Stimulated activated CD4-positive, alpha-beta T cell treated with anti-CD3 and anti-CD28 coated beads, Interleukin-4, amount 100 ng/mL, for 1 hour (primary cell): ENCODE data around the gene ASAP3.
"Not testable (repeated sequence)": the region's sequence is repeated elsewhere in the genome, so short reads cannot be mapped to it uniquely, and the experiment has no call there.

Source experiments
- DNase-seq: peaks from one replicate; pipeline ENCODE4 v3.0.0-alpha.2; 2020

The ASAP3 gene

DNA sequence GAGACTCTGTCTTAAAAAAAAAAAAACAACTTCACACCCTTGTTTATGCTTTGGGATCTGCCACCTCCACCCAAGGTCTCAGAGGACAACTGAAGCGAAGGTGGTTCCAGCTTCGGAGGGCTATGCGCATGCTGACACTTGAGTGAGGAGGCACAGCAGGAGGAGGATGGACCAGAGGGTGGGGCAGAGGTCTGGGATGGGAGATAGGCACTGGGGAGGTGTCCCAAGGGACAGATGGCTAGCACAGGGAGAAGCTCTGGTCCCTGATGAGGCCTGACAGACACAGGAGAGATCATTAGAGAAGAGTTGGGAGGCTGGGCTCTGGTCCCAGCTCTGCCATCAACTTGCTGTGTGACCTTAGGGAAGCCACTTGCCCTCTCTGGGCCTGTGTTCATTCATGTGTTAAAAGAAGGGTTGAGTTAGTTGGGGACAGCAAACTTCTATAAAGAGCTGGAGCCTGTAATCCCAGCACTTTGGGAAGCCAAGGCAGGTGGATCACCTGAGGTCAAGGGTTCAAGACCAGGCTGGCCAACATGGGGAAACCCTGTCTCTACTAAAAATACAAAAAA is 30.2 kb upstream of the ASAP3 start:
- DNase-seq, result no peak

GRCh38 chr1:23509896-23510295 is 25.9 kb upstream of the ASAP3 start:
- no peak for DNase-seq

- no peak for DNase-seq
Measured at GRCh38 chr1:23506376-23507107, 22.6 kb upstream of the ASAP3 start.

- DNase-seq, result no peak
Measured at GRCh38 chr1:23505851-23506250, 21.9 kb upstream of the ASAP3 start.

GRCh38 chr1:23504156-23504555 is 20.2 kb upstream of the ASAP3 start:
- not testable (repeated sequence) for DNase-seq

DNA sequence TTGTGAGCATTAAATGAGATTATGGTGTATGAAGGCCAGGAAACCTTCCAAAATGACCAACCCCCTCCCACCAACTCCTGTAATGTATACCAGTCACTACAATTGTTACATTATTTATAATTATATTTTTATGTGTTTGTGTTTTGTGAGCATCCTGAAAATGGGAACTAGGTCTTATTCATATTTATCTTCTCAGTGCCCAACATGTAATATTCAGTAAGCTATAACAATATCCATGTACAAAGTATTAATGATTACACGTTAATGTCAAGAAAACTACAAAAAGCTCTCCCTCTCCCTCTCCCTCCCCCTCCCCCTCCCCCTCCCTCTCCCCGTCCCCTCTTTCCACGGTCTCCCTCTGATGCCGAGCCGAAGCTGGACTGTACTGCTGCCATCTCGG is 19.0 kb upstream of the ASAP3 start:
- no peak for DNase-seq

DNA sequence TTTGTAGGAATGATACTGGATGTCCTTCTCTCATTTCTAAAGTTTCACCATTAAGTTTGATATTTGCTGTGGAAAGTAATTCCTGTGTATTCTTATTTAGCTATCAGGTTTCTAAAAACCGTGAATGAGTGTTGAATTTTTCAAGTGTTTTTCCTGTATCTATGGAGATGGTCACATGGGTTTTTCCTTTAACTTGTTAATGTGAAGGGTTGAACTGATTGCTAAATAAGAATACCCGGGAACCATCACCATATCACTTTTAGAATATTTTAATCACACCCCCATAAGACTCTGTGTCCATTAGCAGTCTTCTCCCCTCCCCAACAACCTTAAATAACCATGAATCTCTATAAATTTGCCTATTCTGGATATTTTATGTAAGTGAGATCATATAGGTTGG is 16.5 kb upstream of the ASAP3 start:
- no peak for DNase-seq

DNA sequence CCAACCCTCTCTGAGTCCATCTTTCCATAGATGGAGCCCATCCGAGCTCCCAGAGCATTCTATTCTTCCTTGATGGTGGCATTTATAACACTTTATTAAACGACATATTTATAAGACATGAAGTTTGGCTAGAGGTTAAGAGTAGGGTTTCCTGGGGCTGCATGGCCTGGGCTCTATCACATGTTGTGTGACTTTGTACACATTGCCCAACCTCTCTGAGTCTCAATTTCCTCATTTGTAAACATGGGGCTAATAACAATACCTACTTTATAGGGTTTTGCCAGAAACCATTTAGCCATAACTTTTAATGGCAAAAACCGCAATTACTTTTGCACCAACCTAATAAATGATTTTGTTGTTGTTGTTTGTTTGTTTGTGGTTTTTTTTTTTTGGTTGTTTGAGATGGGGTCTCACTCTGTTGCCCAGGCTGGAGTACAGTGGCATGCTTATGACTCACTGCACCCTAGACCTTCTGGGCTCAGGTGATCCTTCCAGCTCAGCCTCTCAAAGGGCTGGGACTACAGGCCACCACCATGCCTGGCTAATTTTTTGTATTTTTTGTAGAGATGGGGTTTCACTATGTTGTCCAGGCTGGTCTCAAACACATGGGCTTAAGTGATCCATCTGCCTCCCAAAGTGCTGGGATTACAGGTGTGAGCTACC is 13.9 kb upstream of the ASAP3 start:
- no peak for DNase-seq

DNA sequence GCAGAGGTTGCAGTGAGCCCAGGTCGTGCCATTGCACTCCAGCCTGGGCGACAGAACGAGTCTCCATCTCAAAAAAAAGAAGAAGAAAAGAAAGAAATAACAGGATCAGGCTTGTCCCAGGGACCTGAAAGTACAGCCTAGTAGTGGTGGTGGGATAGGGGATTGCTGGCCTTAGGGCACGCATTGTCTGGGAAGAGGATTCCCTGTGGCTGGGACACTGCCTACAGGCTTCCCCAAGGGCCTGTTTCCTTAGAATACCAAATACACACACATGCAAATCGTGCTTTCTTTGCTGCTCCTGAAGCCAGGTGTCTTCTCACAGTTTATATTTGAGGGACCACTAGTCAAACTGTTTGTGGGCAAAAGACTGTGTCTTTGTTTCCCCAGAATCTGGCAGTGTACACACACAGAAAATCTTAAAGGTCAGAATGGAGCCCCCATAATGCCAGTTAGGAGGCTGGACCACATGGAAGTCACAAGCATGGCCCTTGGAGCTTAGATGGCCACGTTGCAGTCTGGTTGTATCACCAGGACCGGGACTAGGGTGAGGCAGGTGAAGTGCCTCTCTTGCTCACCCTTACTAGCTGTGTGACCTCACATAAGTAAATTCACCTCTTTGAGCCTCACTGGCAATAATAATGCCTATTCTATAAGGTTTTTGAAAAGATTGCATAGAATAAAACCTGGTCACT is 12.7 kb upstream of the ASAP3 start:
- DNase-seq, result no peak

GRCh38 chr1:23494836-23495235 is 10.9 kb upstream of the ASAP3 start:
- not testable (repeated sequence) for DNase-seq

DNA sequence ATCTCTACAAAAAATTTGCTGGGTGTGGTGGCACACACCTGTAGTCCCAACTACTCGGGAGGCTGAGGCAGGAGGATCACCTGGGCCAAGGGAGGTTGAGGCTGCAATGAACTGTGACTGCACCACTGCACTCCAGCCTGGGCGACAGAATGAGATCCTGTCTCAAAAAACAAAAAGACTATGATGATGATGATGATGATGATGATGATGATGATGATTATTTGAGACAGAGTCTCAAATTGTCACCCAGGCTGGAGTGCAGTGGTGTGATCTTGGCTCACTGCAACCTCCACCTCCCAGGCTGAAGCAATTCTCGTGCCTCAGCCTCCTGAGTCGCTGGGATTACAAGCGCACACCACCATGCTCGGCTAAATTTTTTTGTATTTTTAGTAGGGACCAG is 8.8 kb upstream of the ASAP3 start:
- DNase-seq, result not testable (repeated sequence)

DNA sequence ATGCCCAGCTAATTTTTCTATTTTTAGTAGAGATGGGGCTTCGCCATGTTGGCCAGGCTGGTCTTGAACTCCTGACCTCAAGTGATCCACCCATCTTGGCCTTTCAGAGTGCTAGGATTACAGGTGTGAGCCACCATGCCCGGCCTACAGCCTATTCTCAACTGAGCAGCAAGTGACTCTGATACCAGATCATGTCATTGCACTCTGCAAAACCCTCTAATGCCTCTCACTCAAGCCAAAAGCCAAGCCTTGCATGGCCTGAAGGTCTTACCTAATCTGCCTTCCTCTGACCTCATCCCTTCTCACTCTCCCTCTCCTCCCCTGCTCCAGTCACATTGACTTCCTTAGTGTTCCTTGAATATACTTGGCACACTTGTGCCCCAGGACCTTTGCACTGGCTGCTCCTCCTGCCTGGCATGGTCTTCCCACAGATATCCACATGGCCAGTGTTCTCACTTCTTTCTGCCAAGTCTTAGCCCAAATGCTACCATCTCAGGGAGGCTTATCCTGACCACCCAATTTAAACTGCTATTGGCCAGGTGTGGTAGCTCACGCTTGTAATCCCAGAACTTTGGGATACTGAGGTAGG is 8.2 kb upstream of the ASAP3 start:
- no peak for DNase-seq

DNA sequence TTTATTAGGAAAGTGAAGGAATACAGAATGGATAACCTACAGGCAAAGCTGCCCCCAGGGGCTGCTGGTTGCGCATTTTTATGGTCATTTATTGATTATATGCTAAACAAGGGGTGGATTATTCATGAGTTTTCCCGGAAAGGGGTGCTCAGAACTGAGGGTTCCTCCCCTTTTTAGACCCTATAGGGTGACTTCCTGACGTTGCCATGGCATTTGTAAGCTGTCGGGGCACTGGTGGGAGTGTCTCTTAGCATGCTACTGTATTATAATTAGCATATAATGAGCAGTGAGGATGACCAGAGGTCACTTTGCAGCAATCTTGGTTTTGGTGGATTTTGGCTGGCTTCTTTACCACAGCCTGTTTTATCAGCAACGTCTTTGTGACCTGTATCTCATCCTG is 5.9 kb upstream of the ASAP3 start:
- no peak for DNase-seq

- DNase-seq, result no peak
Measured at GRCh38 chr1:23485002-23485332, 988 bp upstream of the ASAP3 start.

- peak; percentile 91 for DNase-seq
Measured at GRCh38 chr1:23484253-23485001, 448 bp upstream of the ASAP3 start.

- no peak for DNase-seq
Measured at GRCh38 chr1:23481904-23482303, 2.1 kb downstream of the ASAP3 start.

DNA sequence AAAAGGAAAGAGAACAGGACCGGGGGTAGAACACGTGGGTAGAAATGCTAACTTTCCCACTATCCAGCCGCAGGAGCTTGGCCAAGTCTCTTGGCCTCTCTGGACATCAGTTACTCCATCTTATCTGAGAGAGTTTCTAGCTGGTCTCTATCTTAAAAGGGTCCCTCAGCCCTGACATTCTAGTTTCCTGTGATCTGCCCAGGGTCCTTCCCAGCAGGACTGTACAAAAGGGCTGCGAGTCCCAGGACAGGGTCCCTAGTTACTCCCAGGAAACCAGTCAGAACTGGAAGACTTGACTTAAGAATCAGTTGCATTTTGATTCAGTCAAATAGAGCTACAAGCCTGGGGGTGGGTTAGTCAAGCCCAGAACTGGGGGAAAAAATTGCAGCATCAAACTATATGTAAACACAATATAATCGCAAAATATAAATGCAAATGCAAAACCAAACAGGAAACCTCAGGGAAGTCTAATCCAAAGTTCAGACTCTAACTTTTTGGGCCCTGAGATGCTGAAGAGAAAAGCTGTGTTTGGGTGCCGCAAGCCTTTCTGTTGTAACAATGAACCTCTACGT is 2.9 kb downstream of the ASAP3 start:
- DNase-seq, result no peak

DNA sequence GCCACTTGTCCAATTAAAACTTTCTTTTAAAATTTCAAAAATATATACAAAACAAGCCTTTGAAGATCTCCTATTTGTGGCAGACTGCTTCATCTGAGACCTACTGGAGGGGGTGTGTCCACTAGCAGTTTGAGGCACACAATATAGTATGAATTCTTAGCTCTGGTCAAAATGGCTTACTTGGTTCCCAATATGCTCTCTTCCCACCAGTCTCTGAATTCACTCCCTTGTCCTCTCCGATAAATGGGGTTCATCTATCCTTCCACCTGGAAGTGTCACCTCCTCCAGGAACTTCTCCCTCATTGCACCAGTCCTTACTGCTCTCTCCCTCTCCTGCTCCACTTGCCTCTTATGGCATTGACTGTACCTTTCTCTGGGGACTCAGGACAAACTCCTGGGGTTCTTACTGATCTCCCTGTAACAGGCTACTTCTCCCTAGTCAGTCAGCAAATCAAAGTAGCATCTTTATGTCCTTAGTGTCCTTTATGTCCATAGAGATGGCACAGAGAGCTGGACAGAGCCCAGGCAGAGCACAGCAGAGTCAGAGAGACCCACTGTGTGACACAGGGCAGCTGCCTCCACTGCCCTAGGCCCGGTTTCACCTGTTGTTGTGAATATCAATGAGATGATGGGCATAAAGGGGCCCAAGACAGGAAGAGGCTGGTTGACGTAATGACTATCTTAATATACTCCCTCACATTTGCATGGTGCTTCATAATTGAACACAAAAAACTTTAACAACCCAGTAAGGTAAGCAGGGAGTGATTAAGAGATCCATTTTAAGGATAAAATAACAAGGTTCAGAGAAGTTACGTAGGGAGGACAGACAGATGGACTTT is 3.6 kb downstream of the ASAP3 start:
- no peak for DNase-seq

DNA sequence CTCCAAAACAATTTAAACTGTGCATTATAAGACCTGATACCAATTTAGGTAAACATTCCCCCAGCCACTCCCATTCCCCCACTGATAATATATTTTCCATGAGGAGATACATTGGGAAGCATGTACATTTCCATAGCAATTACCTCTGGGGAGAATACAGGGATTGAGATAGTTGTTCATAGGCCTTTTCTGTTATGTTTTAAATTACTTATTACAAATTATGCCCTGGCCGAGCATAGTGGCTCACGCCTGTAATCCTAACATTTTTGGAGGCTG is 4.4 kb downstream of the ASAP3 start:
- DNase-seq, result no peak

GRCh38 chr1:23478896-23479665 is 4.9 kb downstream of the ASAP3 start:
- DNase-seq, result no peak
